SJCRH30 (cell line): ENCODE data around the gene TMEM132C. TPM values are rescaled to one million over a fixed set of nuclear protein-coding genes. Genes with fewer than 3 reads are reported as not detected.

Source experiments
- DNase-seq, 2 experiments: peaks; one replicate each; pipeline ENCODE4 v3.0.0-alpha.2; 2015 to 2020
- H3K27ac ChIP-seq: fragments of 250-450 bp; sonication (Bioruptor Pico); 2 replicates; pipeline ENCODE4 v1.5.1; 2020; ENCODE audit warnings: mild to moderate bottlenecking, moderate library complexity
- H3K27me3 ChIP-seq: fragments of 250-450 bp; sonication (Bioruptor Pico); 2 replicates; pipeline ENCODE4 v1.5.1; 2020; ENCODE audit warnings: mild to moderate bottlenecking, moderate library complexity
- H3K36me3 ChIP-seq: fragments of 250-450 bp; sonication (Bioruptor Pico); 2 replicates; pipeline ENCODE4 v1.5.1; 2020; ENCODE audit warnings: mild to moderate bottlenecking, moderate library complexity
- H3K4me1 ChIP-seq: fragments of 250-450 bp; sonication (Bioruptor Pico); 2 replicates; pipeline ENCODE4 v1.5.1; 2020; ENCODE audit warnings: mild to moderate bottlenecking, moderate library complexity
- H3K4me3 ChIP-seq: fragments of 250-450 bp; sonication (Bioruptor Pico); 2 replicates; pipeline ENCODE4 v1.5.1; 2020; ENCODE audit warnings: mild to moderate bottlenecking, moderate library complexity
- H3K9me3 ChIP-seq: fragments of 250-450 bp; sonication (Bioruptor Pico); replicated peaks from 2 replicates; pipeline ENCODE4 v1.5.1; 2020; ENCODE audit warnings: mild to moderate bottlenecking, moderate library complexity
- total RNA-seq: library from RNA; depleted of rRNA; stranded (reverse); fragments of >200 nt; shearing (Covaris generic); gene quantifications from 2 replicates; pipeline ENCODE4 v1.2.3, GENCODE V29; 2014

TMEM132C gene
- total RNA-seq, 1 experiment from 2014 or later: not detected

DNA sequence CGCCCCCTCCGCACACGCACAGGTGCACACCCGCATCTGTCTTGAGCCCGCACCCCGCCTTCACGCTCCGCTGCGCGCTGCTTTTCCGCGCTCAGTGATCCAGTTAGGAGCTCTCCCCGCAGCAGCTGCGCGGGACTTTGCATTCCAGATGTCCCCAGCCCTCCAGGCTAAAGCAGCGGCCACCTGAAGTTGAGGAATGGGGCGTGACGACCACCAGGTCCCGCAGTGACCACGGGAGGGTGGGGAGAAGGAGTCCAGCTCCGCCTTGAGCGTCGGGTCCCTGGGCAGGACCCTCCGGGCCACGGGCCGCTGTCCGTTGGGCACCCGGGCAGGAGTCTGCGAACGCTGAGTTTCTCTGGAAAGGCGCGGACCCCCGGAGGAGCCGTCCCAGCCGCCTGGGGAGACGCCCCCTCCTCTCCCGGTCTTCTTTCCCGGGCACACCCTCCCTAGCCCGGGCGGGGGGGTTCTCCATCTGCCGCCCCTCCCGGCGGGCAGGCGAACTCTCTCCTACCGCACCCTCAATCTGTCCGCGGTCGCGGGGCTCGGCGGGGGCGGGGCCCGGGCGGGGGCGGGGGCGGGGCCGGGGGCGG, 334 bp upstream of the TMEM132C start:
- no peak overlapping the region for H3K27ac ChIP-seq
- no peaks in the 10 kb centered on the region for H3K36me3 ChIP-seq
- H3K4me1 ChIP-seq: no peaks in the 10 kb centered on the region
- no peak overlapping the region for H3K4me3 ChIP-seq
- no peak for DNase-seq
- H3K9me3 ChIP-seq: no peaks in the 10 kb centered on the region
- no peaks in the 10 kb centered on the region for H3K27me3 ChIP-seq

DNA sequence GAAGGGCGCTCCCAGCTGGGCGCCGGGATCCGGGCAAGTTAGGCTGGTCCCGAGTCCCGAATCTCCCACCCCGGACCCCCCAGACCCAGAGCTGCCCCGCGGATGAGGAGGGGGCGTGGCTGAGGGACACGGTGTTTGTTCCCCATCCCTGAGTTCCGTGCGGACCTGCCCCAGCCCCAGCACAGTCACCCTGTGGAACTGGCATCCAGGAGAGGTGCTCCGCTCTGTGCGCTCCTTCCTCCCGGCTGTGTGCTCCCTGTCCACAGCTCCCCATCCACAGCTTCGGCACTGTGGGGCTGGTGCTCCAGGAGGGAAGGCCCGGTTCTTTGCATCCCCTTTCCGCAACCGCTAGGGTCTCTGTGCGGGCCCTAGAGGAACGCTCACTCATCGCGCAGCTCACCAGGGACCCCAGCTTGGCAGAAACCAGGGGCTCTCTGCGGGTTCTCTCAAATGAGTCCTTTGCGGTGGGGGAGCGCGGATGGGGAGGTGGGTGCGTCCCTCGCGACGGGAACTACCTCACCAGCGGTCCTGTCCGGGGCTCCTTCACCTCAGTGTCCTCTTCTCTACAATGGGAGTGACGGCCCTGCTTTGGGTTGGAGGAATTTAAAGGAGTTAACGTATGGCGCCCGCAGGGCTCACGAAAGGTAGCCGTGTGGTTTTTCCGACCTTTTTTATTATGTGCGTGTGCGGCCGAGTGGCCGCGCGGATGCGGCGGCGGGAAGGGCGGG, 845 bp downstream of the TMEM132C start:
- Histone ChIP-seq H3K27me3 (no peaks in the 10 kb centered on the region), H3K4me1 (no peaks in the 10 kb centered on the region), H3K36me3 (no peaks in the 10 kb centered on the region), H3K9me3 (no peaks in the 10 kb centered on the region), H3K27ac (no peak overlapping the region), H3K4me3 (no peak overlapping the region)
- DNase-seq: no peak

DNA sequence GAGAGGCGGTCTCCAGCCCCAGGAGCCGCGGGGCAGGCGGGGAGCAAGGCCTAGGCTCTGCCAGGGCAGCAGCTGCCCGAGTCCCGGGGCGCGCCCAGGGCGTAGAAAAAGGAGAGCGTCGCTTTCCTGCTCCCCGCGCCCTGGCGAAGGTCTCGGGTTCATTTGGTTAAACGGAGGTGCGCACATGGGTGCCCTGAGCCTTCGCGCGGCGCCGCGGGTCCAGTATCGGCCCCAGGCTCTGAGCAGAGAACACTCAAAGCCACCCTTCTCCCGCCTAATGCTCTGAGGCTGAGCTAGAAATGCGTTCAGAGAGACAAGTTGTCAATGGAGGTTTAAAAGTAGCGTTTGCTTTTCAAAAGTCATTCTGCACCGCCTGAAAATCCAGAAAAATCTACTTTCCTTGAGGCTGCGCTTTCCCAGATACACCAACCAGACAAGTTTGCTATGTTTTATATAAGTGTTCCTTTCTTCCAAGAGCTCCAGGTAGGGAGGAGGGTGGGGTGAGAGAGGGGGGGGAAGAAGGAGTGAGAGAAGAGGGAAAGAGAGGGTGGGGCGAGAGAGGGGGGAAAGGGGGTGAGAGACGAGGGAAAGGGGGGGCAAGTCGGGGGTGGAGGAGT, 1.5 kb downstream of the TMEM132C start:
- no peak for DNase-seq
- no peaks in the 10 kb centered on the region for H3K9me3 ChIP-seq
- H3K4me1 ChIP-seq: no peaks in the 10 kb centered on the region
- H3K27ac ChIP-seq: no peak overlapping the region
- no peaks in the 10 kb centered on the region for H3K27me3 ChIP-seq
- H3K36me3 ChIP-seq: no peaks in the 10 kb centered on the region
- no peak overlapping the region for H3K4me3 ChIP-seq

DNA sequence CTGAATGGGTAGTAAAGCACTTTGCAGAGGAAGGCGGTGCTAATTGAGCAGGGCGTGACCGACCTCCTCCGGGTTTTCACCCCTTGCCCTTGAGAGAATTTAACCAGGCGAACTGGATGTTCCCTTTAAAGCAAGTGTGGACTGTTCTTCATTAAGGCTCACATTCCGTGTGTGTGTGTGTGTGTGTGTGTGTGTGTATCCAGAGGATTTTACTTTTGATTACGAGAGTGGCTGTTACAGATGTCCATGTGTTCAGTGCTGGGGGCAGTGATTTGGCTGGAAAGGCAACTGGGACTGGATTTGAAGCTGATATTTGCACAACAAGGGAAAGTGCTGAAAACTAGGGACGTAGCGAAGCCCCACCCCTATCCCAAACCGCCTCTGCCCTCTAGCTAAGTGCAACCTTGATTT, 2.2 kb downstream of the TMEM132C start:
- H3K4me3 ChIP-seq: no peak overlapping the region
- no peaks in the 10 kb centered on the region for H3K27me3 ChIP-seq
- DNase-seq: no peak
- no peaks in the 10 kb centered on the region for H3K36me3 ChIP-seq
- H3K9me3 ChIP-seq: no peaks in the 10 kb centered on the region
- no peak overlapping the region for H3K27ac ChIP-seq
- H3K4me1 ChIP-seq: no peaks in the 10 kb centered on the region

DNA sequence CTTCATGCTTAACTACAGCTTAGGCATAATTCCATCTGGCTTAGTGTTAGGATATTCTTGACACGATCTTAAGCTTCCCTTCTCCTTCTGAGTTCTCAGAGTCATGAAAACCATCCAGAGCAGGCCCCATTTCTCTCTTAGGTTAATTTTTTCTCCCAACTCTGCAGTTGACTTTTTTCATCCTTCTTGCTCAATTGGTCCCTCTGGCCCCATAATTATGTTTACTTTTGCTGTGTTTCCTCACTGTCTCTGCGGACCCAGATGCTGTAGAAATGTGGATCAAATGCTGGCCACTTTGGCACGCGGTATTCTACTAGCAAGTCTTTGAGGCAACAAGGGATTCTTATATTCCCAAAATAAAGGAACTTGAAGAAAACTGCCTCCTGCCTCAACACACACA, 9.5 kb downstream of the TMEM132C start:
- no peak for DNase-seq
- H3K27me3 ChIP-seq: no peaks in the 10 kb centered on the region

DNA sequence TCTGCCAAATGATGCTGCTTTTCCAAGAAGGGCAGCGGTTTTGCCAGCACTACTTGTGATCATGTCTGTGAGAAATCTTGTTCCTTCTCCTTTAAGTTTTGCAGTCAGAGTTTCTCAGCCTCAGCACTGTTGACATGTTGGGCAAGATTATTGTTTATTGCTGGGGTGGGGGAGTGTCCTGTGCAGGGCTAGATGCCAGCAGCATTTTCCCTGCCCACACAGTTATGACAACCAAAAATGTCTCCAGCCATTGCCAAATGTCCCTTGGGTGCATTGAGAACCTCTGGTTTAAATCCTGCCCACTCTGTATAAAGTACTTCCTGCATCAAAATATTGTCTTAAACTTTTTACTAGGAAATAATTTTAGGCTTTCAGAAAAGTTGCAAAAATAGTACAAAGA, 20.0 kb downstream of the TMEM132C start:
- no peaks in the 10 kb centered on the region for H3K27me3 ChIP-seq
- H3K4me3 ChIP-seq: no peak overlapping the region
- no peaks in the 10 kb centered on the region for H3K36me3 ChIP-seq
- H3K4me1 ChIP-seq: no peaks in the 10 kb centered on the region
- no peak overlapping the region for H3K27ac ChIP-seq
- no peaks in the 10 kb centered on the region for H3K9me3 ChIP-seq
- no peak for DNase-seq

More for the DNA sequence above, 9.5 kb downstream of the TMEM132C start:
- Histone ChIP-seq H3K9me3 (no peaks in the 10 kb centered on the region), H3K4me1 (no peaks in the 10 kb centered on the region), H3K36me3 (no peaks in the 10 kb centered on the region), H3K4me3 (no peak overlapping the region), H3K27ac (no peak overlapping the region)

DNA sequence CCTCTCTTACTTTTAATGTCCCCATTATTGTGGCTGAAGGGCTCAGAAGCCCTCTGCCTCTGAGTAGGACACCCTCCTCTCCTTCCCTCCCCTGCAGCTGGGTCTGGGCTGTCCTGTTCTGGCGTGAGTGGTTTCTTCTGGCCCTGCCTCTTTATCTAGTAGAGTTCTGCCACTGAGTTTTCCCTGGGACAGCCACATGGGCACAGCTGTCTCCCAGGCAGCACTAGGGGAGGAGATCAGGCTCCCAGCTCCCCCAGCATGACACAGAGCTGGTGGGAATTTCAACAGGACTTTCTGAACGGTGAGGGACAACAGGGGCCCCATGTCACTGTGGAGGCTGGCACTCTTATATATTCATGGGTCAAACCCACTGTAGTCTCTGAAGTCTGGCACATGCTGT, 21.4 kb downstream of the TMEM132C start:
- Histone ChIP-seq H3K27me3 (no peaks in the 10 kb centered on the region), H3K36me3 (no peaks in the 10 kb centered on the region), H3K27ac (no peak overlapping the region), H3K4me3 (no peak overlapping the region), H3K9me3 (no peaks in the 10 kb centered on the region), H3K4me1 (no peaks in the 10 kb centered on the region)
- DNase-seq: no peak

DNA sequence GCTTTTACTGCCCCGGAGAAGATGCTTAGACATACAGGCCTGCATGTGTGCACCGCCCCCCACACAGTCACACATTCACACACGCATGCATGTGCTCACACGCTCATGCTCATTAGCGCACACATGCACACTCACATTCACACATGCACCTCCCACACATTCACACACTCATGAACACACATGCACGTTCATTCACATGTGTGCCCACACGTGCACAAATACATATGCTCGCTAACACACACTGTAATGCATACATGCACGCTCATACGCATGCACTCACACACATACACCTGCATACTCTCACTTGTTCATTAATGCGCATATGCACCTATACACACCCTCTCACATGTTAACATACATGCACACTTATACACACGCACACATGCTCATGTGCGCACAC, 21.9 kb downstream of the TMEM132C start:
- Histone ChIP-seq H3K27me3 (no peaks in the 10 kb centered on the region), H3K4me1 (no peaks in the 10 kb centered on the region), H3K36me3 (no peaks in the 10 kb centered on the region), H3K4me3 (no peak overlapping the region), H3K27ac (no peak overlapping the region), H3K9me3 (no peaks in the 10 kb centered on the region)
- DNase-seq: no peak

DNA sequence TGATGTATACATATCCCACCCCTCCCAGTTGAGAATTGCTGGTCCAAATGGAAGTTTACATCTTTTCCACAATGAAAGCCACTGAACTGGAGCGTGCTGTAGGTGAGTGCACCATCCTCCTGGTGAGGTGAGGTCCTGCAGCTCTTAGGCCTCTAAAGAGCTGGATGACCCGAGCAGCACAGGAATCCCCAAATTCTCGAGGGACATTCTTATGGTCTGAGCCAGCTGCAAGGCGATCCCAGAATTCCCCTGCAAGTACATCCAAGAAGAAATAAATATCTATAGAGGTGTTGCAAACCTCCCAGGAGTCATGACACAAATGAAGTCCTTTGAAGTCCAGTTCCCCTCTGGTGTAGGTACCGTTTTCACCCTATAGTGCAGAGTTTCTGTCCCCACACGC, 24.0 kb downstream of the TMEM132C start:
- Histone ChIP-seq H3K4me3 (no peak overlapping the region), H3K9me3 (no peaks in the 10 kb centered on the region), H3K27me3 (no peaks in the 10 kb centered on the region), H3K4me1 (no peaks in the 10 kb centered on the region), H3K27ac (no peak overlapping the region), H3K36me3 (no peaks in the 10 kb centered on the region)
- DNase-seq: no peak

DNA sequence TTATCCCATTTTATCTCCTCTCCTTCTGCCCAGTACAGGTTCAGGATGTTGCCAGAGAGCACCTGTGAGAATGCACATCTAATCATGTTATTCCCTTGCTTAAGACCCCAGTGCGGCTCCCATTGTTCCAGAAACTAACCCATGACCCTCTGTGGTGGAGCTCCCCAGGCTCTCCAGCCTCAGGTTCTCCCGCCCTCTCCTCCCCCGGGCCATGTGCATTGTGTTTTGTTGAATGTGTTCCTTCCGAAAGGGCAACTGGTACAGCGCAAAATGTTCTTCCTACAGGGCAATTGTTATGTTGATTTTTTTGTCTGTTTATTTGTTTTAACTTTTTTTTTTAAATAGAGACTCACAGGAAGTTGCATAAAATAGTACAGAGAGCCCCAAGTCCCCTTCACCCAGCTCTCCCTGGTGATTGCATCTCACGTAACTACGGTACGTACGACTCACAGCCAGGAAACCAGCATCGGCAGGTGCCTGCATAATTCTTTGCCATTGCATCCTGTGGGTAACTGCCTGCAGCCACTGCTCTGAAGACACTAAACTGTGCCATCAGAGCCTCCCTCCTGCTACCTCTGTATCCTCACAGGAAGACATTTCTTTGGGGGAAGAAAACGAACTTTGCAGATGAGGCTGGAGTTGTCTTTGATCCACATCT, 31.2 kb downstream of the TMEM132C start:
- Histone ChIP-seq H3K27me3 (no peaks in the 10 kb centered on the region), H3K27ac (no peak overlapping the region), H3K4me3 (no peak overlapping the region), H3K9me3 (no peaks in the 10 kb centered on the region), H3K4me1 (no peaks in the 10 kb centered on the region), H3K36me3 (no peaks in the 10 kb centered on the region)
- no peak for DNase-seq

DNA sequence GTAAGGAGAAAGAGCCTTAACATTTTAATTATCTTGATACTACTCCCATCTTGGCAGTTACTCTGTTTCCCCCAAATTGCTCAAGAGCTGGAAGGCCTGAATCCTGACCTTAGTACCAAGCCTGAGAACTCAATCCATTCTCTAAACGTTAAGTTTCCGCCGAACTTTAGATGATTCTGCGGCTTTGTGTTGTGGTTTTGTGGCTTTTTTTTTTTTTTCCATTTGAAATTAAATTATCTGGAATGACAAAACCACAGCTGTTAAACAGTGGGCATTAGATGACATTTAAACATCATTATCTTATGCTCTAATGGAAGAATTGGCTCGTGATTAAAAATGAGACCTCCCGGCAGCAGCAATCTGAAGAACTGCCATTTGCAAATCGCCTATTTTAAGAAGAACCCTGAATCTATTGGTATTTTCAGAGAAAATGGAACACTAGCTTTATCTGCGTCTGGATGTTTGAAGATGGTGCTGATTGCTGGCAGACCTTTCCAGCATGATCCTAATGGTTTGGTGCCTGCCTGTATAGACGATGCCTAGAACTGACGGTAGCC, 38.4 kb downstream of the TMEM132C start:
- no peak for DNase-seq
- H3K4me1 ChIP-seq: no peaks in the 10 kb centered on the region
- H3K27ac ChIP-seq: no peak overlapping the region
- H3K27me3 ChIP-seq: no peaks in the 10 kb centered on the region
- no peak overlapping the region for H3K4me3 ChIP-seq
- H3K36me3 ChIP-seq: no peaks in the 10 kb centered on the region
- H3K9me3 ChIP-seq: no peaks in the 10 kb centered on the region

DNA sequence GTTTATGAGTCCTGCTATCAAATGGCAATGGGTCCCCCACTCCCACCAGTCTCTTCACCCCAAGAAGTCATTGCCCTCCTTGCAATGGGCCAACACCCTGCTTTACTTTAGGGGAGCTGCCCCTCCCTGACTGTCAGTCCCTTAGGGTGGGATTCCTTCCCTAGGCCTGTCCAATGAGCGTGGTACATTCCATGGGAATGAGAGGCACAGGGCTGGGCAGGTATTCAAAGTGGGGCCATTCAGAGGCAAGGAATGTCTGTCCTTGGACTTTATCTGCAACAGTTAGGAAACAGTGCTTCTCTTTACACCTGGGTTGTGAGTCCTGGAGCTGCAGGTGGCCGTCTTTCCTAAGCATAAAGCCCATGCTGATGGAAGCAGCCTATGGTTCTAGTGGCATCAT, 40.8 kb downstream of the TMEM132C start:
- no peak overlapping the region for H3K27ac ChIP-seq
- H3K4me3 ChIP-seq: no peak overlapping the region
- no peaks in the 10 kb centered on the region for H3K4me1 ChIP-seq
- DNase-seq: no peak
- no peaks in the 10 kb centered on the region for H3K36me3 ChIP-seq
- H3K27me3 ChIP-seq: no peaks in the 10 kb centered on the region
- no peaks in the 10 kb centered on the region for H3K9me3 ChIP-seq

DNA sequence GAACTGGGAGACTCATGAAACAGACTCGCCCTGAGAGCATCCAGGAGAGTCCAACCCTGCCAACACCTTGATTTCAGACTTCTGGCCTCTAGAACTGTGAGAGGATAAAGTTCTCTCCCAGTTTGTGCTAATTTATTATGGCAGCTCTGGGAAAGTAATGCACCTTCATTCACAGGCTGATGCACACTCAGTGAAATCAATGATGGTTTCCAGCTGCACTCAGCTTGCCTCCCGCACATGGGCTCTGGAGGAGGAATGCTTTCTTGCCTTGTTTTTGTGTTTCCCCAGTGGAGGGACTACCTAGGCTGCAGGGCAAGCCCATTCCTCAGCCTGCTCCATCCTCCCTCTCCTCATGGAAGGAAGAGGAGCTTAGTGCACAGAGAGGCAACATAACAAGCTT, 45.7 kb downstream of the TMEM132C start:
- no peak for DNase-seq
- no peak overlapping the region for H3K27ac ChIP-seq
- no peaks in the 10 kb centered on the region for H3K36me3 ChIP-seq
- H3K9me3 ChIP-seq: no peaks in the 10 kb centered on the region
- no peaks in the 10 kb centered on the region for H3K4me1 ChIP-seq
- no peaks in the 10 kb centered on the region for H3K27me3 ChIP-seq
- no peak overlapping the region for H3K4me3 ChIP-seq

DNA sequence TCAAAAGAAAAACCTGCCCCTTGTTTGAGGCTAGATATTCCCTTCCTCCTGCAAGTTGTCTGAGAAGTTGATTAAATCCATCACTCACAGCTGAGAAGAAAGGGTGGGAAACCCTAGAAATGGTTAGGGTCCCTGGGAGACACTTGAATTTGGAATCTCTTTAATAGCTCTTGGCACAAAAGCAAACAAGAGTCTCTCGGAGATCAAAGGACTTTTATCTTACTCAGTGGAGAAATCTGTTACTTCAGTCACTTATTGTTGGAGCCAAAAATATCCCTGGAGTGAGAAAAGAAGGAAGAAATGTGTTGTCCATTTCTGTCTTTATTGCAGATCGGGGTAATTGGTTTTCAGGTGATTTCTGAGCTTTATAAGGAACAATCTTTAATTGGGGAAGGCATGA, 47.0 kb downstream of the TMEM132C start:
- Histone ChIP-seq H3K4me1 (no peaks in the 10 kb centered on the region), H3K36me3 (no peaks in the 10 kb centered on the region), H3K4me3 (no peak overlapping the region), H3K27me3 (no peaks in the 10 kb centered on the region), H3K9me3 (no peaks in the 10 kb centered on the region), H3K27ac (no peak overlapping the region)
- no peak for DNase-seq

DNA sequence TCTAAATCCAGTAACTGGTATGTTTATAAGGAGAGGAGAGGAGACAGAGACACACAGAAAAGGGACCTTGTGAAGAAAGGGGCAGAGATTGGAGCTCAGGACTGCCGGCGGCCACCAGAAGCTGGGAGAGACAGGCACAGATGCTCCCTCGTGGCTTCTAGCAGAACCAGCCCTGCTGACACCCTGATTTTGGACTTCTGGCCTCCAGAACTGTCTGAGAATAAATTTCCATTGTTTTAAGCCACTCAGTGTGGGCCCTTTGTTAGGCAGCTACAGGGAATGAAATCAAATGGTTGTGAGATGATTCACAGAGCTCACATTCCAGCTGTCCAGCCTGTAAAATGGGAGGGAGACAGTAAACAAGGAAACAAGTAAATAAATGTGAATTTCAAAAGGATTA, 47.6 kb downstream of the TMEM132C start:
- no peak overlapping the region for H3K27ac ChIP-seq
- no peak overlapping the region for H3K4me3 ChIP-seq
- H3K27me3 ChIP-seq: no peaks in the 10 kb centered on the region
- H3K4me1 ChIP-seq: no peaks in the 10 kb centered on the region
- H3K36me3 ChIP-seq: no peaks in the 10 kb centered on the region
- H3K9me3 ChIP-seq: no peaks in the 10 kb centered on the region
- DNase-seq: no peak
